ENCODE measurements around the gene P2RY6.

P2RY6 gene

DNA sequence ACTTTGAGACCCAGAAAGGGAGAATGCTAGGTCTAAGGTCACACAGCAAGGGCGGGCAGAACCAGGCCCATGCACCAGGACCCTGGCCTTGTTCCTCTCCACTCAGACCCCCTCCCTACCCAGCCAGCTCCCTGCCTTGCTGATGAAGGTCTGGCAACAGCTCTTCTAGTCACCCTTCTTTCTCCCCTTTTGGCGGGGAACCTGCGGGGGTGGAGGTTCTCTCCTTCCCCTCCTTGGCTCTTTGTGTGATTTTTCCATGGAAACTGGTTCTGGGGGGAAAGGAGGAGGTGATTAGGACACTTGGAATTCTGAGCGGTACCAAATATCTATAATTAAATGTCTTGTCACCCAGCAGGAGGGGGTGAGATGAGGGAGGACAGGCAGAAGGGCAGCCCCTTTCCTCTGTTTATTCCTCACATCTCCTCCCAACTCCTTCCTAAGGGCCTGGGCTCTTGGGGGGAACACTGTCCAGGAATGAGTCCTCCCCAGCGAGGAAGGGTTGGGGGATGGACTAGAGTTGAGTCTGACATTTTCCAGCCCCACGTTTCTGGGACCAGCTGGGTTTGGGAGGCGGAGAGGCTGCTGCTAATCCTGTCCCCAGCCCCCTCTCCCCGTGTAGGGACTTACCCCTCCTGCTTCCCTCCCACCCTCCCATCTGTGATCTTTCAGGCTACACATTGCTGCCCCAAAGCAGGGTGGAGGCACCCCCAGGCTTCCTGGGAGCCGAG lies 43.3 kb downstream of the P2RY6 start:
- TF ChIP-seq, protein P1, sequence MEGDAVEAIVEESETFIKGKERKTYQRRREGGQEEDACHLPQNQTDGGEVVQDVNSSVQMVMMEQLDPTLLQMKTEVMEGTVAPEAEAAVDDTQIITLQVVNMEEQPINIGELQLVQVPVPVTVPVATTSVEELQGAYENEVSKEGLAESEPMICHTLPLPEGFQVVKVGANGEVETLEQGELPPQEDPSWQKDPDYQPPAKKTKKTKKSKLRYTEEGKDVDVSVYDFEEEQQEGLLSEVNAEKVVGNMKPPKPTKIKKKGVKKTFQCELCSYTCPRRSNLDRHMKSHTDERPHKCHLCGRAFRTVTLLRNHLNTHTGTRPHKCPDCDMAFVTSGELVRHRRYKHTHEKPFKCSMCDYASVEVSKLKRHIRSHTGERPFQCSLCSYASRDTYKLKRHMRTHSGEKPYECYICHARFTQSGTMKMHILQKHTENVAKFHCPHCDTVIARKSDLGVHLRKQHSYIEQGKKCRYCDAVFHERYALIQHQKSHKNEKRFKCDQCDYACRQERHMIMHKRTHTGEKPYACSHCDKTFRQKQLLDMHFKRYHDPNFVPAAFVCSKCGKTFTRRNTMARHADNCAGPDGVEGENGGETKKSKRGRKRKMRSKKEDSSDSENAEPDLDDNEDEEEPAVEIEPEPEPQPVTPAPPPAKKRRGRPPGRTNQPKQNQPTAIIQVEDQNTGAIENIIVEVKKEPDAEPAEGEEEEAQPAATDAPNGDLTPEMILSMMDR (conservative IDR thresholded peaks at IDR 0.05): no peak
- TF ChIP-seq ZFX (IDR thresholded peaks at IDR 0.05): no peak
- H3K27ac ChIP-seq: no peak overlapping the region

DNA sequence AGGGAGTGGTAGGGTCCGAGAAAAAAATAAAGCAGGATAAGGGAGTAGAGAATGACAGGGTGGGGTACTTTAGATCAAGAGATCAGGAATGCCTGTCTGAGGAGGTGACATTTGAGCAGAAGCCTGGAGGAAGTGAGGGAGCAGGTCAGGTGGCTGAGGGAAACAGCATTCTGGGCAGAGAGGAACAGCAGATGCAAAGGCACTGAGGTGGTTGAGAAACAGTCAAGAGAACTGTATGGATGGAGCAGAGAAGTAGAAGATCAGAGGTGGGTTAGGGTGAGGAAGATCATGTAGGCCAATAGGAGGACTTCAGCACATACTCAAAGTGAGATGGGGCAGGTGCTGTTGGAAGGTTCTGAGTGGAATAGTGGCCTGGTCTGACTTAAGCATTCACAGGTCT lies 44.3 kb downstream of the P2RY6 start:
- TF ChIP-seq, protein P1 (conservative IDR thresholded peaks at IDR 0.05): no peak
- no peak for TF ChIP-seq ZFX (IDR thresholded peaks at IDR 0.05)
- H3K27ac ChIP-seq: no peak overlapping the region

DNA sequence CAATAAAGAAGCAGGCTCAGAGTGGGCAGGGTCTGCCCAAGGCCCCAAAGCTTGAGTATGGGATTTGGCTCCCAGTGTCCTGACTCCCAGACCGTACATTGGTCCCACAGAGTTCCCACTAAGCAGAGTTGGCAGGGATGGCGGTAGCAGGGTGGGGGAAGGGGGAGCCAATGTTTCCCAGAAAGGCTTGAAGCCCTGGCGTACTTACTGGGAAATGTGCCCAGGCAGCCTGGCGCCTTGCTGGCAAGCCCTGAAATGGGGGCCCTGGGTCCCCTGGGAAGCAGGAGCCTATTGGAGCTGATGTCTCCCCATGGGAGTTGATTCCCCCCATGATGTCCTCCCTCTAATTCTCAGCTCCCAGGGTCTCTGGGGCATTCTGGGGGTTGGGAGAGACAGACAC lies 45.2 kb downstream of the P2RY6 start:
- H3K27ac ChIP-seq: no peak overlapping the region

DNA sequence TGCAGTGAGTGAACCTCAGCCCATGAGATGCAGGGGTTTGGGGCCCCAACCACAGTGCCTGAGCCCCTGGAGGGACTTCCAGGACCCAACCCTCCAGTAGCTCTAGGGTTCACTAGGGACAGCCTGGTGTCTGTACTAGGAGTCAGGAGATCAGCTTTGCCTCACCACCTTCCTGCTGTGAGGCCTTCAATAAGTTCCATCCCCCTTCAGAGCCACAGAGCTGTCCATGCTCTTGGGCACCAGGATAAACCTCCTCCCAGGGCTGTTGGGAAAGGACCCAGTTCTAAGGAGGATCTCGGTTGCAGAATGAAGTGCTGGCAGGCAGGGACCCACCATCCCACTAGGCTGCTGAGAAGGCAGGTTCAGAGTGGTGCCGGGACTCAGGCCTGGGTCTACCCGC lies 45.7 kb downstream of the P2RY6 start:
- TF ChIP-seq ZFX (IDR thresholded peaks at IDR 0.05): no peak
- TF ChIP-seq, protein P1 (conservative IDR thresholded peaks at IDR 0.05): no peak
- no peak overlapping the region for H3K27ac ChIP-seq

More for the DNA sequence above, 45.2 kb downstream of the P2RY6 start:
- no peak for TF ChIP-seq ZFX (IDR thresholded peaks at IDR 0.05)
- TF ChIP-seq, protein P1 (conservative IDR thresholded peaks at IDR 0.05): no peak

DNA sequence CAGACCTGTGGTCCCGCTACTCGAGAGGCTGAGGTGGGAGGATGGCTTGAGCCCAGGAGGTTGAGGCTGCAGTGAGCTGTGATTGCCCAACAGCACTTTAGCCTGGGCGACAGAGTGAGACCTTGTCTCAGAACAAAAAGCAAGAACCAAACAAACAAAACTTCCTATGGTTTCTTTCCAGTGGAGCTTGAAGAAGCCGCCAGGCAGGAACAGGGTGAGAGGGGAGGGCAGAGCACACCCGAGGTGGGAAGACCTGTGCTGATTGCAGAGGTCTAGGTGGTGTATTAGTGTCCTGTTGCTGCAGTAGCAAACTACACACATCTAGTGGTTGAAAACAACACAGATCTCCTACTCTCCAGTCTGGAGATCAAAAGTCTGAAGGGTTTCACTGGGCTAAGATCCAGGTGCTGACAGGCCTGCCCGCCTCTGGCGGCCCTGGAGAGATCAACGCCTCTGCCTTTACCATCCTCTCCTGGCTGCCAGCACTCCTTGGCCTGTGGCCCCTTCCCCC lies 46.4 kb downstream of the P2RY6 start:
- no peak overlapping the region for H3K27ac ChIP-seq

DNA sequence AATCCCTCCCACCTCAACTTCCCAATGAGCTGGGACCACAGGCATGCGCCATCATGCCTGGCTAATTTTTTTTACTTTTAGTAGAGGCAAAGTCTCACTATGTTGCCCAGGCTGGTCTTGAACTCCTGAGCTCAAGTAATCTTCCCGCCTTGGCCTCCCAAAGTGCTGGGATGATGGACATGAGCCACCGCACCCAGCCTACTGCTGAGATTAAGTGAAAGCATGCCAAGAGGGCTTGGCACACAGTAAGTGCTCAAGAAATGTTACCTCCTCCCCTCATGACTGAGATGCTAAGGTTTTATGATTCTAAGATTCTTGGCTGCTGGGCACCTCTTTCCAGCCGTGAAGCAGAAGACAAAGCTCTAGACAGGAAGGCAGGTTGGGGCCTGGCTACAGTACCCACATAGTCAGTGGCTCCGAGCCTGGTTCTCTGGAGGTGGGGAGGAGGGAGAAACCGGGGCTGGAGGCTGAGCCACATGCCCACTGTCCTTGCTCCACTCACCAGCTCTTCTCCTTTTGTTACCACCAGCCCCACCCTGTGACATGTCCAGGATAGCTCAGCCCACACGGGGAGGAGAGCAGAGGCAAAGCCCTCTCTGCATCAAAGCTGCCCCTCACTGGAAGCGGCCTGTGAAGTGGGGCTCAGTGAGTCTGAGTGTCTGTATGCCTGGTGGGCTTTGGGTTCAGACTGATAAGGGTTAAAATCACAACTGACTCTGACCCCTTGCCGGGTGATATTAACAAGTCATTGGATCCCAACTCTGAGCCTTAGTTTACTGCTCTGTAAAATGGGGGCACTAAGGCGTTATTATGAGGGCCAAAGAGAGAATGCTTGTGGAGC lies 48.8 kb downstream of the P2RY6 start:
- no peak for TF ChIP-seq ZFX (IDR thresholded peaks at IDR 0.05)
- TF ChIP-seq, protein P1 (conservative IDR thresholded peaks at IDR 0.05): no peak

More for the DNA sequence above, 46.4 kb downstream of the P2RY6 start:
- no peak for TF ChIP-seq ZFX (IDR thresholded peaks at IDR 0.05)
- TF ChIP-seq, protein P1 (conservative IDR thresholded peaks at IDR 0.05): no peak

More for the DNA sequence above, 48.8 kb downstream of the P2RY6 start:
- no peak overlapping the region for H3K27ac ChIP-seq
